Prostate gland (tissue), 2 donors: Measurements from ENCODE around the gene OTOF. TPM values are rescaled to one million over a fixed set of nuclear protein-coding genes. Genes with fewer than 3 reads are reported as not detected.

ENCODE experiments used
- DNase-seq: peaks from one replicate; pipeline ENCODE4 v3.0.0-alpha.2; 2019; ENCODE audit warnings: low spot score
- H3K27ac ChIP-seq, 2 donors: fragments of 200-600 bp; sonication (generic); 2 replicates each; pipeline ENCODE4 v1.5.1; 2017 to 2019
- H3K27me3 ChIP-seq: fragments of 200-600 bp; sonication (generic); replicated peaks from 2 replicates; pipeline ENCODE4 v1.5.1; 2019; ENCODE audit not compliant: insufficient read depth
- H3K36me3 ChIP-seq, 2 donors: fragments of 200-600 bp; sonication (generic); 1 replicate in 1 of 2; 2 replicates in 1 of 2; pipeline versions ENCODE4 v1.5.1 to v1.8.1; 2017 to 2019
- H3K4me1 ChIP-seq: fragments of 200-600 bp; sonication (generic); replicated peaks from 2 replicates; pipeline ENCODE4 v1.5.1; 2019
- H3K4me3 ChIP-seq, 2 donors: fragments of 200-600 bp; sonication (generic); 2 replicates each; pipeline ENCODE4 v1.5.1; 2017 to 2019
- H3K9me3 ChIP-seq: fragments of 200-600 bp; sonication (generic); 2 replicates; pipeline ENCODE4 v1.5.1; 2017
- POLR2A ChIP-seq: fragments of 450-650 bp; IDR thresholded peaks from one replicate; pipeline ENCODE4 v1.6.1; 2016; ENCODE audit warnings: antibody characterized with exemption, mild to moderate bottlenecking
- POLR2AphosphoS5 ChIP-seq: sonication (generic); formaldehyde crosslinking; IDR thresholded peaks from one replicate; pipeline ENCODE4 v1.6.1; 2017; ENCODE audit warnings: antibody characterized with exemption
- WGBS: methylation state at CpG from one replicate; pipeline ENCODE4 v1.1.5; 2018; 5-methylcytosine and 5-hydroxymethylcytosine counted together
- intact Hi-C: fragments of 100-400 bp; cut with DNase I; formaldehyde crosslinking; loops from one replicate; pipeline ENCODE4 v1.14.2; 2022
- total RNA-seq, 2 donors: library from RNA; depleted of rRNA; stranded (reverse); fragments of >200 nt; gene quantifications; one replicate each; pipeline ENCODE4 v1.1.0, GENCODE V29; 2016
- TF ChIP-seq, protein P1 (sequence below), 4 experiments: fragments of 200-600 bp in 2 of 4; fragments of 450-650 bp in 2 of 4; sonication (generic) in 2 of 4; IDR thresholded peaks; 1 replicate in 3 of 4; 2 replicates in 1 of 4; pipeline ENCODE4 v1.5.1; 2016 to 2019; ENCODE audit warnings: antibody characterized with exemption in 4 of 4, mild to moderate bottlenecking in 2 of 4, moderate library complexity in 2 of 4

OTOF gene
- total RNA-seq, 2 donors from 2014 or later, result 0.68 TPM; not detected in 1

GRCh38 chr2:26410764-26411243 is 67.1 kb downstream of the OTOF start:
- no peaks in the 10 kb centered on the region for H3K27me3 ChIP-seq
- no peaks in the 10 kb centered on the region for H3K36me3 ChIP-seq
- intact Hi-C loops, result no loop called here
- no peaks in the 10 kb centered on the region for H3K4me1 ChIP-seq
- DNase-seq, result no peak
- no peak overlapping the region for H3K4me3 ChIP-seq
- 92% methylated on average over 2 of the region's 2 CpGs for WGBS
- no peaks in the 10 kb centered on the region for H3K9me3 ChIP-seq
- TF ChIP-seq POLR2AphosphoS5 (no peak), POLR2A (no peak)
- TF ChIP-seq, protein P1, sequence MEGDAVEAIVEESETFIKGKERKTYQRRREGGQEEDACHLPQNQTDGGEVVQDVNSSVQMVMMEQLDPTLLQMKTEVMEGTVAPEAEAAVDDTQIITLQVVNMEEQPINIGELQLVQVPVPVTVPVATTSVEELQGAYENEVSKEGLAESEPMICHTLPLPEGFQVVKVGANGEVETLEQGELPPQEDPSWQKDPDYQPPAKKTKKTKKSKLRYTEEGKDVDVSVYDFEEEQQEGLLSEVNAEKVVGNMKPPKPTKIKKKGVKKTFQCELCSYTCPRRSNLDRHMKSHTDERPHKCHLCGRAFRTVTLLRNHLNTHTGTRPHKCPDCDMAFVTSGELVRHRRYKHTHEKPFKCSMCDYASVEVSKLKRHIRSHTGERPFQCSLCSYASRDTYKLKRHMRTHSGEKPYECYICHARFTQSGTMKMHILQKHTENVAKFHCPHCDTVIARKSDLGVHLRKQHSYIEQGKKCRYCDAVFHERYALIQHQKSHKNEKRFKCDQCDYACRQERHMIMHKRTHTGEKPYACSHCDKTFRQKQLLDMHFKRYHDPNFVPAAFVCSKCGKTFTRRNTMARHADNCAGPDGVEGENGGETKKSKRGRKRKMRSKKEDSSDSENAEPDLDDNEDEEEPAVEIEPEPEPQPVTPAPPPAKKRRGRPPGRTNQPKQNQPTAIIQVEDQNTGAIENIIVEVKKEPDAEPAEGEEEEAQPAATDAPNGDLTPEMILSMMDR (IDR thresholded peaks at IDR 0.05), result no peak
- no peak overlapping the region for H3K27ac ChIP-seq

DNA sequence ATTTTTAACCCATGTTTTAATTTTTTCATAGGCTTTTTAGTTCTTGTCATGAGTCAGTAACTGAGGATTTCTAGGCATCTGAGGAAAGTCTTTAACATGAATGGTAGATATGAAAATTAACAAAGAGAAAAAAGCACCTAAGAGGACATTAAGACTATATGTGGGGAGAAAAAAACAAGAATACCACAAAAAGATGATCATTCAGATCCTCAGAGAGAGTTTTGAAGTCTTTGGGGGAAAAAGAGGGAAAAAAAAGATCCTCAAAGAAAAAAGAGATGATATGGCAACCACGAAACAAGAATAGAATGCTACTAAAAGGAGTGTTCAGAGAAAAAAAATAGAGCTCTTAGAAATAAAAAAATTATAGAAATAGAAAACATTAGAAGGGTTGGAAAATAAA is 68.1 kb downstream of the OTOF start:
- no peaks in the 10 kb centered on the region for H3K27me3 ChIP-seq
- H3K36me3 ChIP-seq, result no peaks in the 10 kb centered on the region
- H3K9me3 ChIP-seq, result no peaks in the 10 kb centered on the region
- TF ChIP-seq POLR2A, result no peak
- TF ChIP-seq, protein P1 (IDR thresholded peaks at IDR 0.05), result no peak
- no peak for TF ChIP-seq POLR2AphosphoS5
- 97% methylated on average over 1 of the region's 1 CpG for WGBS
- no peak overlapping the region for H3K27ac ChIP-seq
- intact Hi-C loops, result no loop called here
- H3K4me3 ChIP-seq, result no peak overlapping the region
- no peak for DNase-seq
- H3K4me1 ChIP-seq, result no peaks in the 10 kb centered on the region

- Histone ChIP-seq H3K4me1 (no peaks in the 10 kb centered on the region), H3K9me3 (no peaks in the 10 kb centered on the region), H3K27me3 (no peaks in the 10 kb centered on the region), H3K4me3 (no peak overlapping the region), H3K27ac (no peak overlapping the region), H3K36me3 (no peaks in the 10 kb centered on the region)
- 57% methylated on average over 9 of the region's 9 CpGs for WGBS
- intact Hi-C loops, result no loop called here
- no peak for DNase-seq
- TF ChIP-seq POLR2A, result no peak
- TF ChIP-seq POLR2AphosphoS5, result no peak
Measured at GRCh38 chr2:26407526-26407925, 70.4 kb downstream of the OTOF start.

Other genes starting within 250 kb of the OTOF start
- gene HADHA, start 233.5 kb downstream of the OTOF start, total RNA-seq, result 100 to 1,000 TPM in 1 of 2 donors, 10 to 100 TPM in 1; 96.6 to 107 TPM
- gene HADHB, start 233.2 kb downstream of the OTOF start, total RNA-seq, result 100 to 1,000 TPM; 119 to 130 TPM
- gene SELENOI, start 132.0 kb downstream of the OTOF start, total RNA-seq, result 10 to 100 TPM; 14.4 to 15.6 TPM
- gene ADGRF3, start 131.3 kb downstream of the OTOF start, total RNA-seq, result under 1 TPM in 1 of 2 donors, not detected in 1; 0.34 TPM
- gene DRC1, start 76.2 kb downstream of the OTOF start, total RNA-seq, result 1 to 10 TPM in 1 of 2 donors, not detected in 1; 3.8 TPM
- gene CIB4, start 163.2 kb upstream of the OTOF start, total RNA-seq, result under 1 TPM in 1 of 2 donors, not detected in 1; 0.46 TPM
- 10 to 100 TPM; 11.1 to 14.5 TPM for gene KCNK3, start 214.6 kb upstream of the OTOF start, total RNA-seq